Erythroblast (primary cell): ENCODE measurements around the gene TTYH2.

Experiments
- GATA1 ChIP-seq: IDR thresholded peaks from 2 replicates; pipeline ENCODE4 v1.6.1; 2011; ENCODE audit warnings: low read depth, mild to moderate bottlenecking, control low read depth, low read length, moderate library complexity
- POLR2A ChIP-seq: IDR thresholded peaks from 2 replicates; pipeline ENCODE4 v1.6.1; 2011; ENCODE audit warnings: mild to moderate bottlenecking, low read length

GRCh38 chr17:74305865-74306654 is 92.7 kb downstream of the TTYH2 start:
- no peak for TF ChIP-seq POLR2A
- no peak for TF ChIP-seq GATA1
